Neutrophil (primary cell): ENCODE data around the gene FMO4.
"Not testable (repeated sequence)": the region's sequence is repeated elsewhere in the genome, so short reads cannot be mapped to it uniquely, and the experiment has no call there.

Experiments used
- H3K27ac ChIP-seq: fragments of 200-600 bp; sonication (generic); 2 replicates; pipeline ENCODE4 v1.5.1; 2016; ENCODE audit warnings: mild to moderate bottlenecking, moderate library complexity
- H3K27me3 ChIP-seq: fragments of 200-600 bp; sonication (generic); 2 replicates; pipeline ENCODE4 v1.6.0; 2016; ENCODE audit warnings: mild to moderate bottlenecking
- H3K36me3 ChIP-seq: fragments of 200-600 bp; sonication (generic); 2 replicates; pipeline ENCODE4 v1.5.1; 2017
- H3K4me1 ChIP-seq, 2 experiments: fragments of 200-600 bp in 1 of 2; sonication (generic) in 1 of 2; 1 replicate in 1 of 2; 2 replicates in 1 of 2; pipeline versions ENCODE4 v1.5.1 to v1.6.1; 2013 to 2016; ENCODE audit warnings: low read depth in 1 of 2, low read length in 1 of 2, mild to moderate bottlenecking in 1 of 2, moderate library complexity in 1 of 2; ENCODE audit not compliant: control insufficient read depth in 1 of 2, insufficient read depth in 1 of 2
- H3K4me3 ChIP-seq, 2 experiments: fragments of 200-600 bp in 1 of 2; sonication (generic) in 1 of 2; 1 replicate in 1 of 2; 2 replicates in 1 of 2; pipeline ENCODE4 v1.5.1; 2013 to 2016; ENCODE audit warnings: low read depth in 1 of 2, low read length in 1 of 2, mild to moderate bottlenecking in 1 of 2, moderate library complexity in 1 of 2
- H3K9me3 ChIP-seq: fragments of 200-600 bp; sonication (generic); 2 replicates; pipeline ENCODE4 v1.5.1; 2016
- TF ChIP-seq, protein P1 (sequence below): fragments of 200-600 bp; sonication (generic); IDR thresholded peaks from 2 replicates; pipeline ENCODE4 v1.5.1; 2016; ENCODE audit warnings: antibody characterized with exemption

FMO4 gene

DNA sequence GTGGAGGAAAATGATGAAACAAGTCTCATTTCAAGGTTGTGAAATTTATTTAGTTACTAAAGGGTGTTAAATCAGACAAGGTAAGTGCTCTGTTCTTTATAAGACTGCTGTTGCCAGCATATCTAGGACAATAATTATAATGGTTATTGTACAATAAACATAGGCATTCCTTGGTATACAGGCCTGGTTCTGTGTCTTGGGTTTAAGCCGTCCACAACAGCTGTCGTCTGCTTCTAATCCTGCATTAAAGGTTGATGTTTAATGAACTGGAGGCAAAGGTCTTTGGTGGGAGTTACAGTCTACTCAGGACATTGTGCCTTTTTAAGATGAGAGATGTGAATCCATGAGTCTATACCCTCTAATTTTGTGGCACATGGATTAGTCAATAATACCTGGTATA, 23.4 kb upstream of the FMO4 start:
- no peak overlapping the region for H3K4me3 ChIP-seq
- no peaks in the 10 kb centered on the region for H3K36me3 ChIP-seq
- no peaks in the 10 kb centered on the region for H3K9me3 ChIP-seq
- no peaks in the 10 kb centered on the region for H3K4me1 ChIP-seq
- no peaks in the 10 kb centered on the region for H3K27me3 ChIP-seq
- TF ChIP-seq, protein P1, sequence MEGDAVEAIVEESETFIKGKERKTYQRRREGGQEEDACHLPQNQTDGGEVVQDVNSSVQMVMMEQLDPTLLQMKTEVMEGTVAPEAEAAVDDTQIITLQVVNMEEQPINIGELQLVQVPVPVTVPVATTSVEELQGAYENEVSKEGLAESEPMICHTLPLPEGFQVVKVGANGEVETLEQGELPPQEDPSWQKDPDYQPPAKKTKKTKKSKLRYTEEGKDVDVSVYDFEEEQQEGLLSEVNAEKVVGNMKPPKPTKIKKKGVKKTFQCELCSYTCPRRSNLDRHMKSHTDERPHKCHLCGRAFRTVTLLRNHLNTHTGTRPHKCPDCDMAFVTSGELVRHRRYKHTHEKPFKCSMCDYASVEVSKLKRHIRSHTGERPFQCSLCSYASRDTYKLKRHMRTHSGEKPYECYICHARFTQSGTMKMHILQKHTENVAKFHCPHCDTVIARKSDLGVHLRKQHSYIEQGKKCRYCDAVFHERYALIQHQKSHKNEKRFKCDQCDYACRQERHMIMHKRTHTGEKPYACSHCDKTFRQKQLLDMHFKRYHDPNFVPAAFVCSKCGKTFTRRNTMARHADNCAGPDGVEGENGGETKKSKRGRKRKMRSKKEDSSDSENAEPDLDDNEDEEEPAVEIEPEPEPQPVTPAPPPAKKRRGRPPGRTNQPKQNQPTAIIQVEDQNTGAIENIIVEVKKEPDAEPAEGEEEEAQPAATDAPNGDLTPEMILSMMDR = no peak
- no peak overlapping the region for H3K27ac ChIP-seq

DNA sequence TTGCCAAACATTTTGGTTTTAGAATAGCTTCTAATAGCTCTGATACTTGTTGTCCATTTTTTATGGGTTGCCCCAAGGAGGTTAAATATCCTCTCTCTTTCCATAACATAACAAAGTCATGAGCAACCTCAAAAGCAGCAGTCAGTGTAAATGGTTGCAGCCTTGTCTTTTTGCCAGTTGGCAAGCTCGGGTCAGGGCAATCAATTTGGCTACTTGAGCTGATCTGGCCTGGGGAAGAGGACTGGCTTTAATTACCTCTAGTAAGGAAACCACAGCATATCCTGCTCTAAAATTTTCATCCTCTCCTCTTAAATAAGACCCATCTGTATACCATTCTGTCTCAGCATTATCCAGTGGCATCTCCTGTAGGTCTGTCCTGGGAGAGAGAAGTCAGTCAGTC, 21.2 kb upstream of the FMO4 start:
- Histone ChIP-seq H3K4me1 (no peaks in the 10 kb centered on the region), H3K36me3 (no peaks in the 10 kb centered on the region), H3K9me3 (no peaks in the 10 kb centered on the region), H3K4me3 (no peak overlapping the region), H3K27me3 (no peaks in the 10 kb centered on the region), H3K27ac (no peak overlapping the region)
- TF ChIP-seq, protein P1 = no peak

DNA sequence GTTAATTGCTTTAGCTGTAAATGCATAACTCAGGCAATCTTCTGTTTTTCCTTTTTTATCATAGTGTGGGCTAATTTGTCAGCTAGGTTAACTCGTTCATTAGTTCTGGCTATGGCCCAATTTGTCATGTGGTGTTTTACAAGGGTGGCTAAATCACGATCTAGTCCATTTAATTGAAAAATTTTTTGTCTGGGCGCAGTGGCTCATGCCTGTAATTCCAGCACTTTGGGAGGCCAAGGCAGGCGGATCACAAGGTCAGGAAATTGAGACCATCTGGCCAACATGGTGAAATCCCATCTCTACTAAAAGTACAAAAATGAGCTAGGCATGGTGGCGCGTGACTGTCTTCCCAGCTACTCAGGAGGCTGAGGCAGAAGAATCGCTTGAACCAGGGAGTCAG, 18.6 kb upstream of the FMO4 start:
- H3K4me3 ChIP-seq, H3K27ac ChIP-seq, H3K4me1 ChIP-seq: not testable (repeated sequence)

DNA sequence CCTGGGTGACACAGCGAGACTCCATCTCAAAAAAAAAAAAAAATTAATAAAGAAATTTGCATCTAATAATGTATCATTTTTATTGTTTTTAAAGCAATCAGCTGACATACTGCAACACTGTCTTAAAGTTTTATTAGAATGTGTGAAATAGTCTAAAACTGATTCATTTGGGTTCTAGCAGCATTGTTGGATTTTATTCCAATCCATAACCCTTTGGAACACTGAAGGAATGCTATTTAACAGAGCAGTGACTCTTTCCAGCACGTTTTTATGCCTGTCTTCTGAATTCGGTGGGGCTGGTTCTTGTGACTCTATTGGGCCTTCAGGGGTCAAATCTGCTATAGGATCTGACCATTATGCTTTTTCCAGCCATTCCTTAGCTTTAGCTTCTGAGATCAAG, 18.2 kb upstream of the FMO4 start:
- H3K36me3 ChIP-seq = no peaks in the 10 kb centered on the region
- H3K4me3 ChIP-seq = no peak overlapping the region
- H3K27ac ChIP-seq = no peak overlapping the region
- TF ChIP-seq, protein P1 = no peak
- no peaks in the 10 kb centered on the region for H3K9me3 ChIP-seq
- no peaks in the 10 kb centered on the region for H3K27me3 ChIP-seq
- H3K4me1 ChIP-seq = no peaks in the 10 kb centered on the region

More for the DNA sequence above, 18.6 kb upstream of the FMO4 start:
- not testable (repeated sequence) for H3K36me3 ChIP-seq, H3K27me3 ChIP-seq, H3K9me3 ChIP-seq

DNA sequence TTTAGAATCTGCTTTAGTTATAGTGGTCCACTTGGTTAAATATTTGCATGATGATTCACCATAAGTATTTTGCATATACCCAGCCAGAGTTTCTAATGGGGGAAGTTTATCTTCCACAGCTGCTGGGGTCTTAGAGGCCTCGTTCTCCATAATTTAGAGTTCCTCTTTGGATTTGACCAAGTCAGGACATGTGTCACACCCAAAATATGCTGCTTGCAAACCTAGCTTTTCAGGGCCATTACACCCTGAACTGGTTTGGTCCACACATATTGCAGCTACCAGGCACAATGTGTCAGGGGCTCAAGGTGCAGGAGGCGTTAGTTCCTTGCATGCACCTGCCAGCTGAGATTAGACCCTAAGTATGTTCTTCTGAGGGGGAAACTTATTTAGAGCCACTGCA, 17.1 kb upstream of the FMO4 start:
- Histone ChIP-seq H3K9me3 (no peaks in the 10 kb centered on the region), H3K36me3 (no peaks in the 10 kb centered on the region)

DNA sequence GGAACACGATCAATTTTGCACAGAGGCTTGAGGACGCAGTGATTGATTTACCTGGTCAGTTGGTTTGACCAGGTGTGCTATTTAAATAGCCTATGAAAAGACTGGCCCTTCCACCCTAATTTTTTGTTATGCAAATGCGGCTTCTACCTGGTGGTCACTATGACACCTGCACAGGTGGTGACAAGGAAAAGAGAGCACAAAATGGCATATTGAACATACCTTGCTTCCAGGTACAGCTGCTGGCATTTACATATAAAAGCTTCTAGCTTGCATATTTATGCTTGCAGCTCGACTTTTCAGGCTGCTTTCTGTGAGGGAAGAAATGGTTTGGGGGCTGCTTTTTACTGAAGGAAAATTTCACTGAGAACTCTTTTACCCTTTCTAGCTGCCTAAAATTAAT, 15.3 kb upstream of the FMO4 start:
- TF ChIP-seq, protein P1 = no peak
- Histone ChIP-seq H3K9me3 (no peaks in the 10 kb centered on the region), H3K27ac (no peak overlapping the region), H3K4me1 (no peaks in the 10 kb centered on the region), H3K4me3 (no peak overlapping the region), H3K36me3 (no peaks in the 10 kb centered on the region), H3K27me3 (no peaks in the 10 kb centered on the region)

More for the DNA sequence above, 17.1 kb upstream of the FMO4 start:
- H3K4me3 ChIP-seq = no peak overlapping the region
- H3K4me1 ChIP-seq = no peaks in the 10 kb centered on the region
- H3K27ac ChIP-seq = no peak overlapping the region
- H3K27me3 ChIP-seq = no peaks in the 10 kb centered on the region
- TF ChIP-seq, protein P1 = no peak
